HepG2 (cell line): ENCODE data around the gene INO80B. TPM values are rescaled to one million over a fixed set of nuclear protein-coding genes. Genes with fewer than 3 reads are reported as not detected.

Experiments
- ARID4A ChIP-seq: sonication (generic); formaldehyde crosslinking; IDR thresholded peaks from 2 replicates; pipeline ENCODE4 v1.5.0; 2020; ENCODE audit warnings: mild to moderate bottlenecking, missing genetic modification reagents, borderline replicate concordance
- CERS6 ChIP-seq: sonication (generic); formaldehyde crosslinking; IDR thresholded peaks from 2 replicates; pipeline ENCODE4 v1.5.0; 2020; ENCODE audit warnings: missing genetic modification reagents
- ISL2 ChIP-seq: sonication (generic); formaldehyde crosslinking; IDR thresholded peaks from 2 replicates; pipeline ENCODE4 v1.5.0; 2020; ENCODE audit warnings: missing genetic modification reagents
- MEIS2 ChIP-seq: sonication (generic); formaldehyde crosslinking; IDR thresholded peaks from 2 replicates; pipeline ENCODE4 v1.9.0; 2021; ENCODE audit warnings: mild to moderate bottlenecking, missing genetic modification reagents
- TAF15 ChIP-seq: fragments of 200-400 bp; formaldehyde crosslinking; IDR thresholded peaks from one replicate; pipeline ENCODE4 v1.6.1; 2018; ENCODE audit warnings: mild to moderate bottlenecking, low read depth, low read length; ENCODE audit not compliant: poor library complexity, severe bottlenecking
- ZBTB46 ChIP-seq: sonication (generic); formaldehyde crosslinking; IDR thresholded peaks from 2 replicates; pipeline ENCODE4 v1.4.0; 2020; ENCODE audit warnings: mild to moderate bottlenecking, missing genetic modification reagents, borderline replicate concordance
- ZFP90 ChIP-seq: sonication (generic); formaldehyde crosslinking; IDR thresholded peaks from 2 replicates; pipeline ENCODE4 v1.8.0; 2022; ENCODE audit warnings: missing genetic modification reagents, mild to moderate bottlenecking, inconsistent platforms, borderline replicate concordance
- polyA plus RNA-seq, 8 experiments: library from polyadenylated mRNA; depleted of rRNA in 3 of 8; stranded (reverse) in 7 of 8; unstranded in 1 of 8; fragments of >200 nt; fragmentation: Illumina TruSeq in 4 of 8; extraction: Trizol in 4 of 8; gene quantifications; 2 replicates each; pipeline versions ENCODE4 v1.2.1 to v1.2.3, GENCODE V29; 2011 to 2016; ENCODE audit warnings: low read depth in 4 of 8, missing spikeins in 1 of 8, mixed read lengths in 1 of 8; ENCODE audit not compliant: insufficient read depth in 1 of 8
- total RNA-seq, 5 experiments: library from RNA; depleted of rRNA; stranded (reverse); fragments of >200 nt; fragmentation: Illumina TruSeq; extraction: Trizol; gene quantifications; 2 replicates each; pipeline ENCODE4 v1.2.3, GENCODE V29; 2016; ENCODE audit warnings: low read depth in 1 of 5
- TF ChIP-seq, protein P1 (sequence below): sonication (generic); formaldehyde crosslinking; conservative IDR thresholded peaks from 2 replicates; pipeline ENCODE4 v1.4.0; 2020; ENCODE audit warnings: mild to moderate bottlenecking, missing genetic modification reagents, moderate library complexity
- TF ChIP-seq, protein P2 (sequence below), 2 experiments: sonication (generic) in 1 of 2; formaldehyde crosslinking in 1 of 2; IDR thresholded peaks; 2 replicates each; pipeline versions ENCODE4 v1.4.0 to v1.6.1; 2016 to 2020; ENCODE audit warnings: borderline replicate concordance in 1 of 2, low read depth in 1 of 2, mild to moderate bottlenecking in 1 of 2, missing genetic modification reagents in 1 of 2
- TF ChIP-seq, protein P3 (sequence below): IDR thresholded peaks from 2 replicates; pipeline ENCODE4 v1.6.1; 2018; ENCODE audit warnings: missing genetic modification reagents, mild to moderate bottlenecking, missing compliant biosample characterization

INO80B gene
- total and polyA plus RNA-seq, 2 of the 13 experiments (the other 11 are each of a cell fraction or from before 2014, with no cell fraction given): 6.2 to 14.5 TPM

DNA sequence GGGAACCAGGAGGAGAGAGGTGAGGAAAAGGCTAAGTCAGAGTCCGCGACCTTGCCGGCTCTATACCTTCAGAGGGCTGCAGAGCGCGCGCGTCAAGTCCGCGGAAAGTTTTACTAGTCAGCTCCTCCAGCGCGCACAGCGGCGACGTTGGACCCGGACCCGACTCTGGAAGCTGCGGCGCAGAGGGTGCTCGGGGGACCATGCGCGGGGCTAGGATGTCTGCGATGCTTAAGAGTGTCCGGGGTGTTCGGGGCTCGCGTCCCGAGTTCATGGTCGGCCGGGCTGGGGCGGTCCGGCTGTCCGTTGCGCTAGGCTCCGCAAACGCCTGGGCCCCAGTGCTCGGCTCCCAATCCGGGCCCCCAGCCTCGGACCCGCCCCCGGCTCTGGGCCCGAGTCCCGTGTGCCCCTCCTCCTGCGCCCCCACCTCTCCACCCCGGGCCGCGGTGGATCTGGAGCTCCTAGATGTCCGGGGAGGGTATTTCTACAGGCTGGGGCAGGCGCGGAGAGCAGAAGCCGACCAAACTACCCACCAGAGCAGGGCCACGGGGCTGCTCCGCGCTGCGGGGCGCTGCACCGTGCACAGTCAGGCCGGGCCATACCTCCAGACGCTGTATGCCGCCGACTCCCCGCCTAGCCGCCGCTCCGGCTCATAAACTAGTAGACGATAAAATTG lies 44.5 kb downstream of the INO80B start, which contains the start of gene LBX2 (continued):
- TF ChIP-seq, protein P1, sequence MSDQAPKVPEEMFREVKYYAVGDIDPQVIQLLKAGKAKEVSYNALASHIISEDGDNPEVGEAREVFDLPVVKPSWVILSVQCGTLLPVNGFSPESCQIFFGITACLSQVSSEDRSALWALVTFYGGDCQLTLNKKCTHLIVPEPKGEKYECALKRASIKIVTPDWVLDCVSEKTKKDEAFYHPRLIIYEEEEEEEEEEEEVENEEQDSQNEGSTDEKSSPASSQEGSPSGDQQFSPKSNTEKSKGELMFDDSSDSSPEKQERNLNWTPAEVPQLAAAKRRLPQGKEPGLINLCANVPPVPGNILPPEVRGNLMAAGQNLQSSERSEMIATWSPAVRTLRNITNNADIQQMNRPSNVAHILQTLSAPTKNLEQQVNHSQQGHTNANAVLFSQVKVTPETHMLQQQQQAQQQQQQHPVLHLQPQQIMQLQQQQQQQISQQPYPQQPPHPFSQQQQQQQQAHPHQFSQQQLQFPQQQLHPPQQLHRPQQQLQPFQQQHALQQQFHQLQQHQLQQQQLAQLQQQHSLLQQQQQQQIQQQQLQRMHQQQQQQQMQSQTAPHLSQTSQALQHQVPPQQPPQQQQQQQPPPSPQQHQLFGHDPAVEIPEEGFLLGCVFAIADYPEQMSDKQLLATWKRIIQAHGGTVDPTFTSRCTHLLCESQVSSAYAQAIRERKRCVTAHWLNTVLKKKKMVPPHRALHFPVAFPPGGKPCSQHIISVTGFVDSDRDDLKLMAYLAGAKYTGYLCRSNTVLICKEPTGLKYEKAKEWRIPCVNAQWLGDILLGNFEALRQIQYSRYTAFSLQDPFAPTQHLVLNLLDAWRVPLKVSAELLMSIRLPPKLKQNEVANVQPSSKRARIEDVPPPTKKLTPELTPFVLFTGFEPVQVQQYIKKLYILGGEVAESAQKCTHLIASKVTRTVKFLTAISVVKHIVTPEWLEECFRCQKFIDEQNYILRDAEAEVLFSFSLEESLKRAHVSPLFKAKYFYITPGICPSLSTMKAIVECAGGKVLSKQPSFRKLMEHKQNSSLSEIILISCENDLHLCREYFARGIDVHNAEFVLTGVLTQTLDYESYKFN: 0 out of 2 replicates have a peak, but pooled peaks have one; percentile 20
- TF ChIP-seq TAF15 (no peak), CERS6 (CRISPR knock-in tag) (no peak), ZBTB46 (CRISPR knock-in tag) (no peak), ARID4A (CRISPR knock-in tag) (peak; percentile 56; the same call in 1 of the 2 replicates), MEIS2 (CRISPR knock-in tag) (0 out of 2 replicates have a peak, but pooled peaks have one; percentile 27), ISL2 (CRISPR knock-in tag) (0 out of 2 replicates have a peak, but pooled peaks have one; percentile 18), ZFP90 (no peak)
- TF ChIP-seq, protein P2, sequence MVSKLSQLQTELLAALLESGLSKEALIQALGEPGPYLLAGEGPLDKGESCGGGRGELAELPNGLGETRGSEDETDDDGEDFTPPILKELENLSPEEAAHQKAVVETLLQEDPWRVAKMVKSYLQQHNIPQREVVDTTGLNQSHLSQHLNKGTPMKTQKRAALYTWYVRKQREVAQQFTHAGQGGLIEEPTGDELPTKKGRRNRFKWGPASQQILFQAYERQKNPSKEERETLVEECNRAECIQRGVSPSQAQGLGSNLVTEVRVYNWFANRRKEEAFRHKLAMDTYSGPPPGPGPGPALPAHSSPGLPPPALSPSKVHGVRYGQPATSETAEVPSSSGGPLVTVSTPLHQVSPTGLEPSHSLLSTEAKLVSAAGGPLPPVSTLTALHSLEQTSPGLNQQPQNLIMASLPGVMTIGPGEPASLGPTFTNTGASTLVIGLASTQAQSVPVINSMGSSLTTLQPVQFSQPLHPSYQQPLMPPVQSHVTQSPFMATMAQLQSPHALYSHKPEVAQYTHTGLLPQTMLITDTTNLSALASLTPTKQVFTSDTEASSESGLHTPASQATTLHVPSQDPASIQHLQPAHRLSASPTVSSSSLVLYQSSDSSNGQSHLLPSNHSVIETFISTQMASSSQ (IDR thresholded peaks at IDR 0.05; ENCODE audit: low read depth): no peak
- TF ChIP-seq, protein P2 (CRISPR knock-in tag; IDR thresholded peaks at IDR 0.05; ENCODE audit: borderline replicate concordance): no peak
- TF ChIP-seq, protein P3, sequence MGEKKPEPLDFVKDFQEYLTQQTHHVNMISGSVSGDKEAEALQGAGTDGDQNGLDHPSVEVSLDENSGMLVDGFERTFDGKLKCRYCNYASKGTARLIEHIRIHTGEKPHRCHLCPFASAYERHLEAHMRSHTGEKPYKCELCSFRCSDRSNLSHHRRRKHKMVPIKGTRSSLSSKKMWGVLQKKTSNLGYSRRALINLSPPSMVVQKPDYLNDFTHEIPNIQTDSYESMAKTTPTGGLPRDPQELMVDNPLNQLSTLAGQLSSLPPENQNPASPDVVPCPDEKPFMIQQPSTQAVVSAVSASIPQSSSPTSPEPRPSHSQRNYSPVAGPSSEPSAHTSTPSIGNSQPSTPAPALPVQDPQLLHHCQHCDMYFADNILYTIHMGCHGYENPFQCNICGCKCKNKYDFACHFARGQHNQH (CRISPR knock-in tag): no peak
